Omental fat pad (tissue), 4 donors: ENCODE measurements around the gene GNPTG. TPM values are rescaled to one million over a fixed set of nuclear protein-coding genes. Genes with fewer than 3 reads are reported as not detected.

ENCODE experiments used
- ATAC-seq: fragments of 150-250 bp; one replicate; pipeline ENCODE4 v1.9.1; 2016; ENCODE audit warnings: mild to moderate bottlenecking, moderate library complexity; ENCODE audit not compliant: low FRiP score
- DNase-seq: peaks from one replicate; pipeline ENCODE4 v3.0.0-alpha.2; 2019; ENCODE audit warnings: low spot score
- total RNA-seq, 4 donors: library from RNA; depleted of rRNA; stranded (reverse); fragments of >200 nt; gene quantifications; one replicate each; pipeline ENCODE4 v1.1.0, GENCODE V29; 2016
- TF ChIP-seq, protein P1 (sequence below), 3 donors: fragments of 450-650 bp; IDR thresholded peaks; one replicate each; pipeline ENCODE4 v1.5.1; 2016 to 2017; ENCODE audit warnings: antibody characterized with exemption in 3 of 3, mild to moderate bottlenecking in 3 of 3, moderate library complexity in 2 of 3

The GNPTG gene
- total RNA-seq, 4 donors from 2014 or later: 48.3 to 77.1 (median 65.8) TPM

DNA sequence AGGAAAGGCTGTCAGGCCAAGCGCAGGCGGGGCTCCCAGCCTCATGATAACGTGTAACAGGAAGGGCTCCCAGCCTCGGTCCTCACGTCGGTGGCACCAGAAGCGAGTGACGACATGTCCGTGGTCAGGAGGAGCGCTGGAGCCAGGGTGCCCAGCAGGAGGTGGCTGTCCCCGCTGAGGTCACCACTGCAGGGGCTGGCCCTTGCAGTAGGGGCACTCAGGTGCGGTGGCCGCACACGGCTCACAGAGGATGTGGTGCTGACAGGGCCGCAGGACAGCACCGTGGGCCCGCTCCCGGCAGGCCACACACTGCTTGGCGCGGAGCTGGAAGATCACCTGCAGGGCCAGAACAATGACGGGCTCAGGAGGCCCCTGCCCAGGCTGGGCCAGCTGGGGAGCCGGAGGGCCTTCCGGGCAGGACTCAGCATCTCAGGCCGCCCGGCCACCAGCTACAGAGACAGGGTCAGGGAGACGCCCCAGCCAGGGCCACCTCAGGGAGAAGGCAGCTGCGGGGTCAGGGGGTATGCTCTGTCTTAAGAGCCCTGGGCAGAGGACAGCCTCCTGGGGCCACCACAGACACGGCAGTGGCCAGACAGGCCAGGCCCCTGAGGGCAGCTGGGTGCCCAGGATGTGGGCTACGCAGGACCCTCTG is 14.5 kb downstream of the GNPTG start:
- TF ChIP-seq, protein P1, sequence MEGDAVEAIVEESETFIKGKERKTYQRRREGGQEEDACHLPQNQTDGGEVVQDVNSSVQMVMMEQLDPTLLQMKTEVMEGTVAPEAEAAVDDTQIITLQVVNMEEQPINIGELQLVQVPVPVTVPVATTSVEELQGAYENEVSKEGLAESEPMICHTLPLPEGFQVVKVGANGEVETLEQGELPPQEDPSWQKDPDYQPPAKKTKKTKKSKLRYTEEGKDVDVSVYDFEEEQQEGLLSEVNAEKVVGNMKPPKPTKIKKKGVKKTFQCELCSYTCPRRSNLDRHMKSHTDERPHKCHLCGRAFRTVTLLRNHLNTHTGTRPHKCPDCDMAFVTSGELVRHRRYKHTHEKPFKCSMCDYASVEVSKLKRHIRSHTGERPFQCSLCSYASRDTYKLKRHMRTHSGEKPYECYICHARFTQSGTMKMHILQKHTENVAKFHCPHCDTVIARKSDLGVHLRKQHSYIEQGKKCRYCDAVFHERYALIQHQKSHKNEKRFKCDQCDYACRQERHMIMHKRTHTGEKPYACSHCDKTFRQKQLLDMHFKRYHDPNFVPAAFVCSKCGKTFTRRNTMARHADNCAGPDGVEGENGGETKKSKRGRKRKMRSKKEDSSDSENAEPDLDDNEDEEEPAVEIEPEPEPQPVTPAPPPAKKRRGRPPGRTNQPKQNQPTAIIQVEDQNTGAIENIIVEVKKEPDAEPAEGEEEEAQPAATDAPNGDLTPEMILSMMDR (IDR thresholded peaks at IDR 0.05): no peak
- ATAC-seq: no peak
- no peak for DNase-seq

DNA sequence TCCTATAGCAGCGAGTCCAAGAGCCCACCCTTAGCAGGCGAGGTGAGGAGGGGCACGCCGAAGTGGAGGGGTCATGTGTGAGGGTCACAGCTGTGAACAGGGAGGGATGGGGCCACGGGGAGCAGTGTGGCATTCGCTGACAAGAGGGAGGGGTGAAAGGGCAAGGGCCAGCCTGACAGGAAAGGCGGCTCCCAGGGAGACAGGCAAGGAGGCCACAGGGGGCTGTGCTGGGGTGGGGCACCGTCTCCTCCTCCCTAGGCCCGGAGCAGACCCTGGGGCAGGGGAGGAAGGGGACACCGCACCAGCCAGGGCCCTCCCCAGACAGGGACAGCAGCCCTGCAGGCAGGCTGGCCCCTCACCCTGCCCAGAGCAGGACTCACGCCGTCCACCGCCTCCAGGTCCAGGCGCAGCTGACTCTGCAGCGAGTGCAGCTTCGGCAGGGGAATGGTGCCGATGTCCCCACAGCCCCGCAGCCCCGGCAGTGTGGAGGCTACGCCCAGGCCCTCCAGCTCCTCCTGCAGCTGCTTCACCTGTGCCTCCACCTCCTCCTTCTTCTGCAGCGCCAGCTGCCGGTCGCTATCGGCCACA is 15.1 kb downstream of the GNPTG start:
- TF ChIP-seq, protein P1 (IDR thresholded peaks at IDR 0.05): no peak
- no peak for ATAC-seq
- DNase-seq: no peak

DNA sequence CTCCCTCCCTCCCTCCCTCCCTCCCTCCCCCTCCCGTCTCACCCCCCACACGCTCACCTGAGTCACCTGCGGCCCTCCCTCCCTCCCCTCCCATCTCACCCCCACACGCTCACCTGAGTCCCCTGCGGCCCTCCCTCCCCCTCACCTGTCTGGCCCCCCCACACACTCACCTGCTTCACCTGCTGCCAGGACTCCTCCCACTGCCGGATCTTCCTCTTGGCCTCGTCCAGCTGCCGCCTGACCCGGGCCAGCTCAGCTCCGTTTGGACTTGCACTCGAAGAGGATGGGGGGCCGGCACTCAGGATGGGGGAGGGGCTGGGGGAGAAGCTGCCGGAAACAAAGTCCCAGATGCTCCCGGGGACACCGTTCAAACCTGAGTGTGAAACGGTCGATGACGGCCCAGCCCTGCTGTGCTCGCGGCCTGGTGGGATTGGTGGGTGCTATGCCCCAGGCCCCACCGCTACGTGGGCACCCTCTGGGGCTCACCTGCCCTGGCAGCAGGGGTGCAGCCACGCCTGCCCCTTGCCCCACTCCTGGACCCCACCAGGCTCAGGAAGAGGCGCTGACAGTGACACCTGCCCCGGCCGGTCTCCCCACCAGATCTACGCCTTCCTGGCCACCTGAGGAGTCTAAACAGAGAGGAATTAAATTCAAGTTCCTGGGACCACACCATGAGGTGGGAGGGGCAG is 15.9 kb downstream of the GNPTG start:
- TF ChIP-seq, protein P1 (IDR thresholded peaks at IDR 0.05): no peak
- ATAC-seq (no peak), DNase-seq (no peak)

DNA sequence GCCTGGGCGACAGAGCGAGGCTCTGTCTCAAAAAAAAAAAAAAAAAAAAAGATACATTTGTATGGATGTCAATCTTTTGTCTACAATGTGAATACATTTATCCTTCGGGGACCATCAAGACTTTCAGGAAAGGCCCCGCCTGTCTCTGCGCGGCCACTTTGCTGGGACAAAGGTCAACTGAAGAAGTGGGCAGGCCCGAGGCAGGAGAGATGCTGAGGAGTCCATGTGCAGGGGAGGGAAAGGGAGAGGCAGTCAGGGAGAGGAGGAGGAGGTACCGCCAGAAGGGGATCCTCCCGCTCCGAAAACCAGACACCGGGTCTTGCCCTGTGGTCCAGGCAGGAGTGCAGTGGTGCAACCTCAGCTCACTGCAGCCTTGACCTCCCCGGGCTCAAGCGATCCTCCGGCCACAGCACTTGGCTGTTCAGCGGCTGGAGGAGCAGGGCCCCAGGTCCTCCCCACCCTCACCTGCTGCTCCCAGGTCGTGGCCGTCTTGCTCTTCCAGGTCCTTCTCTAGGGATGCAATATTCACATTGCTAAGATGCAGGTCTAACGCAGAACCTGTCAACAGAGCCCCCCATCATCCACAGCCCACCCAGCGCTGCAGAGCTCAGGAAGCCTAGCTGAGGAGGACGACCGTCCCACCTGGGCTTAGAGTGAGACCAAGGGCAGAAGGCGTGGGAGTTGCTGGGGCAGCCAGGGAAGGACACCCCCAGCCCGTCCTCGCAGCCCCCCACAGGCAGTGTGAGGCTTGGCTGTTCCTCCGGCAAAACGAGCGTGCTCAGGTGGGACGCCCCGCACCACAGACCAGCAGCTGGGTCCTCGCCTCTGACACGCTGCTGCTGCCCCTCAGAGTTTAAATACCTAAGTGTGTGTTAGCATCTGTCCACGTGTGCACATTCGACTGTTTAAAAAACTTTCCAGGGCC is 19.6 kb downstream of the GNPTG start:
- TF ChIP-seq, protein P1 (IDR thresholded peaks at IDR 0.05): no peak
- DNase-seq (no peak), ATAC-seq (no peak)

DNA sequence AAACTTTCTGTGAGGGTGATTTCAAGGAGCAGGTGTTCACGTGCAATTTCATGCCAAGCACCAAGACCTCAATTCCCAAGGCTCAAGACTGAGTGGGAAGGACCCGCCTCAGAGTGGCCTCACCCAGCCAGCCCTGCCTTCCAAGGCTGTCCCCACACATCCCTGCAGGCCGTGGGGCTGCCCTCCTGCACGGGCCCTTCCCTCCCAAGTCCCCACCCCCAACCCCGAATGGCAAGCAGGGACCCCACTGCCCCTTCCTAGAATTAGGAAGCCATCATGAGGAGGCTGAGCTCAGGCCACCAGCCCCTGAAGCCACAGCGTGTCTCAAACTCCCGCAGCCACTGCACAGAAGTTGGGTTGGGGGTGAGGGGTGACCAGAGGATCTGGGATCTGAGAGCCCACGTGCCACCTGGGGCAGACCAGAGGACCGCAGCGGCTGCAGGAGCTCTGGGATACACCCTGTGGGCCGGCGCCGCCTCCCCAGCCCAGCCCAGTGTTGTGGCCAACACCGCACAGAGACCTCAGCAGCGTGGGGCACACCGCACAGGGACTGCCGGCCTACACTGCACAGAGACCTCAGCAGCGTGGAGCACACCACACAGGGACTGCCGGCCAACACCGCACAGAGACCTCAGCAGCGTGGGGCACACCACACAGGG is 20.7 kb downstream of the GNPTG start:
- ATAC-seq (no peak), DNase-seq (no peak)
- TF ChIP-seq, protein P1 (IDR thresholded peaks at IDR 0.05): no peak
